ENCODE results near the gene DMTF1. TPM values are rescaled to one million over a fixed set of nuclear protein-coding genes. Genes with fewer than 3 reads are reported as not detected.

Gene DMTF1
- total RNA-seq, 1 donor from 2014 or later: 19.4 TPM

DNA sequence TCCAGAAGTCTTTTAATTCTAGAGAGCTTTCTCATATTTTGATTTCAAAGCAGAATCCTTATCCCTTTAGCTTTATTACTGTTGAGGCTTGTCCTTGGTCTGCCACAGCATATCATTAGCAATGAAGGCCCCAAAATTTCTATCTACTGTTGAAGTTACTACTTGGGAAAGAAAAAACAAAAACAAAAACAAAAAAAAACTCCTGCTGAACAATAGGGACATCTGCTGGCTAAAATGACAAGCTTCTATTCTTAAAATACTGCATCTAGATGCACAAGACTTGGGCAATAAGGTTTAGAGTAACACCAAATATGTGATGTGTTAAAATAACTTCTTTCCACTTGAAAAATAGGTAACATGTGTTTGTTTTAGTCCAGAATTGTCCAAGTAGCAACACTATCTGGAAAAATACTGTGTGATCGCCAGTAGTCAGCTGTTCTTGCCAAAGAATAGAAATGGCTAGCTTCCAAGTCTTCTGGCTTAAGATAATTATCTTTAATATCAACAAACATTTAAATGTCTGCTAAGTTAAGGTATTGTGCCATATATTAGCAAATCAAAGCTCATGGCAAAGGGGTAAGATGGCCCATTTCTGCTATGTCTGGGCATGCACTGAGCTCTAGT lies 3.8 kb upstream of the DMTF1 start:
- H3K4me3 ChIP-seq: no peak overlapping the region
- H3K27ac ChIP-seq (replicated peaks): no peak overlapping the region
- intact Hi-C loops (cut with micrococcal nuclease): loop anchor here (5.0 kb wide), 1 partner anchor 211 kb away; no protein-coding TSS in a partner anchor
- no peaks in the 10 kb centered on the region for H3K9me3 ChIP-seq (replicated peaks)
- no peaks in the 10 kb centered on the region for H3K36me3 ChIP-seq
- no peaks in the 10 kb centered on the region for H3K27me3 ChIP-seq (ENCODE audit: low read depth)
- peaks cover 29% of the 10 kb centered on the region for H3K4me1 ChIP-seq
- TF ChIP-seq CTCF (IDR thresholded peaks at IDR 0.05; ENCODE audit: borderline replicate concordance): peak; percentile 75
- DNase-seq: no peak

DNA sequence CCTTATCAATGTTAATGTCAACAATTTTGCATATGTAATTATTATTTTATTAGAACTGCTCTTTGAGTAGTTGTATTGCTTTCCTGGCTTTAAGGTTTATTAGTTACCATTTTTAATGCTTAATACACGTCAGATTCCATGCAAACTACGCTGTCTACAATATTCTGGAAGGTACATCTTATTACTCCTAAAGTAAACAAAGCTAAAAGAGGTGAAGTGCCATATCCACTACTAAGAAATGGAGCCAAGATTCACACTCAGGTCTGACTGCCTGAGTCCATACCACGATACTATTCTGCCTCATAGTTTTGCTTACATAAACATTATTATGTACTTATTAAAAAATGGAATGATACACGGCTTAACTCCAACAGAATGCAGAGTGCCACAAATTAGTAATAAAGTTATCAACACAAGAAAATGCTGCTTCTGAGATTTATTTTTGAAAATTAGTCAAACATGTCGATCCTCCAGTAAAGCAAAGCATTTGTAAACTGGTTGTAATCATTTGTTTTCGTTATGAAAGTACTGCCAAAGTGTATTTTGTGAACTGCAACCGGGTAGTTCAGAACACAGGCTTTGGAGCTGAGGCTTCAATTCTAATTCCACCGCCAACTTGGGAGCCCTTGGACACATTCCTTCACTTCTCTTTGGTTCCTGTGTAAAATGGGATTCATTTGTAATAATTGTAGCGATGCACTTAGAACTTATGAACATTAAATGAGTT lies 1.1 kb upstream of the DMTF1 start:
- DNase-seq: no peak
- TF ChIP-seq CTCF (IDR thresholded peaks at IDR 0.05; ENCODE audit: borderline replicate concordance): no peak
- Histone ChIP-seq H3K4me3 (peak overlapping the region; percentile 81), H3K9me3 (replicated peaks) (no peaks in the 10 kb centered on the region), H3K4me1 (peaks cover 56% of the 10 kb centered on the region), H3K27ac (replicated peaks) (peak overlapping the region; percentile 98), H3K36me3 (no peaks in the 10 kb centered on the region), H3K27me3 (ENCODE audit: low read depth) (no peaks in the 10 kb centered on the region)
- intact Hi-C loops (cut with micrococcal nuclease): no loop called here

DNA sequence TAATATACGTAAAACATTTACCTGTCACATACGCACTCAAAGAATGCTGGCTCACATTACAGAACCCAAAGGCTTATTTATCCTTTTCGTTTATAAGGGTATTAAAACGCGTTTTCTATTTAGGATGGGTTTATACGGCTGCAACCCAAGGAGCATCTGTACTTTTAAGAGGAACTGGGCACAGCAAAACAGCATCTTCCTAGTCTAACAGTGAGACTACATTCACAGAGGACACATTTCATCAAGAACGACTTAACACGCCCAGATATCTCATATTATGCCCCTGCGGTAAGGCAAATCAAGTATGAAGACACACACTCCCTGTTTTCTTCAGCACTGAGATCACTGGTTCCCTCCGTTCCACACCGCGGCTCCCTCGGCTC lies 533 bp upstream of the DMTF1 start:
- no peaks in the 10 kb centered on the region for H3K9me3 ChIP-seq (replicated peaks)
- H3K4me3 ChIP-seq: peak overlapping the region; percentile 81
- intact Hi-C loops (cut with micrococcal nuclease): no loop called here
- H3K36me3 ChIP-seq: no peaks in the 10 kb centered on the region
- peaks cover 62% of the 10 kb centered on the region for H3K4me1 ChIP-seq
- DNase-seq: no peak
- H3K27ac ChIP-seq (replicated peaks): peak overlapping the region; percentile 98
- H3K27me3 ChIP-seq (ENCODE audit: low read depth): no peaks in the 10 kb centered on the region
- TF ChIP-seq CTCF (IDR thresholded peaks at IDR 0.05; ENCODE audit: borderline replicate concordance): no peak

- peak overlapping the region; percentile 98 for H3K27ac ChIP-seq (replicated peaks)
- peak; percentile 23 for DNase-seq
- H3K9me3 ChIP-seq (replicated peaks): no peaks in the 10 kb centered on the region
- H3K36me3 ChIP-seq: no peaks in the 10 kb centered on the region
- H3K4me1 ChIP-seq: peaks cover 71% of the 10 kb centered on the region
- H3K27me3 ChIP-seq (ENCODE audit: low read depth): no peaks in the 10 kb centered on the region
- no peak for TF ChIP-seq CTCF (IDR thresholded peaks at IDR 0.05; ENCODE audit: borderline replicate concordance)
- intact Hi-C loops (cut with micrococcal nuclease): no loop called here
- peak overlapping the region; percentile 81 for H3K4me3 ChIP-seq
Observed at GRCh38 chr7:87152897-87153641, 816 bp downstream of the DMTF1 start.

GRCh38 chr7:87154166-87154565 lies 1.9 kb downstream of the DMTF1 start:
- DNase-seq: no peak
- intact Hi-C loops (cut with micrococcal nuclease): no loop called here
- Histone ChIP-seq H3K27me3 (ENCODE audit: low read depth) (no peaks in the 10 kb centered on the region), H3K27ac (replicated peaks) (peak overlapping the region; percentile 98), H3K36me3 (no peaks in the 10 kb centered on the region), H3K4me1 (peaks cover 72% of the 10 kb centered on the region), H3K4me3 (peak overlapping the region; percentile 81), H3K9me3 (replicated peaks) (no peaks in the 10 kb centered on the region)
- no peak for TF ChIP-seq CTCF (IDR thresholded peaks at IDR 0.05; ENCODE audit: borderline replicate concordance)

Data from left ventricle myocardium inferior (tissue), 1 donor.